ENCODE data around the gene ZNF766. TPM values are rescaled to one million over a fixed set of nuclear protein-coding genes. Genes with fewer than 3 reads are reported as not detected.

ZNF766 gene
- polyA plus RNA-seq, 1 donor (not counting 4 experiments of a cell fraction or from before 2014, with no cell fraction given): 10.6 TPM

DNA sequence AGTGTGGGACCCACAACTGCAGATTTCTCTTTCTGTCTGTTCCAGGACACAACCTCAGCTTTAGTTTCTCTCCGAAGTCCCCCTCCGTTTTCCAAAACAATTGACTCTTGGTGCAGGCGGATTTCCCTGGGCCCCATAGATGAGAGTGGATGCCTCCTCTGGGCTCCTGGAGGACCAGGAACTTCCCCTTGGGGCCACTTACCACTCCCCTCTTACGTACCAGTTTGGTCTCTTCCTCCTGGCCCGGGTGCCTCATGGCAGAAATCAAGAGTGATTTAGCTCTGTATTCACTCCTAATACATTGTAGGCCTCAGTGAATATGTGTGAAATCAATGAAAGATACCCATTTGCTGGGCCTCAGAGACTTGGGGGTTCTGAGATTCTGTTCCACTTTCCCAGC, 45.2 kb upstream of the ZNF766 start:
- dilution Hi-C loops (cut with MboI; ENCODE audit: extremely low pct_ligation_motif_present, low sequenced_read_pairs): no loop called here
- H3K79me2 ChIP-seq (ENCODE audit: control insufficient read depth, insufficient read depth, low read length): no peaks in the 10 kb centered on the region
- TF ChIP-seq EZH2 (IDR thresholded peaks at IDR 0.05; ENCODE audit: low read length): no peak
- no peak overlapping the region for H3K4me2 ChIP-seq (ENCODE audit: control insufficient read depth, extremely low read depth, insufficient read depth, low read depth, low read length)
- H3K27ac ChIP-seq (ENCODE audit: control insufficient read depth, insufficient read depth, low read length): no peak overlapping the region
- no peak overlapping the region for H2AFZ ChIP-seq (ENCODE audit: control insufficient read depth, low read length)
- no peaks in the 10 kb centered on the region for H3K9me3 ChIP-seq (ENCODE audit: control insufficient read depth, low read depth, low read length)
- FAIRE-seq (no peak), DNase-seq (ENCODE audit: low read depth, low spot score) (no peak)
- peaks cover 62 to 70% of the 10 kb centered on the region in 2 experiments for H3K36me3 ChIP-seq (ENCODE audit: control insufficient read depth in 2 of 2, extremely low read depth in 1 of 2, insufficient read depth in 2 of 2, low read length in 2 of 2)
- H3K9ac ChIP-seq (ENCODE audit: control insufficient read depth, extremely low read depth, insufficient read depth, low read length): no peak overlapping the region
- no peaks in the 10 kb centered on the region for H3K27me3 ChIP-seq (ENCODE audit: control insufficient read depth, extremely low read depth, insufficient read depth, low read length)
- peaks cover 3% of the 10 kb centered on the region for H3K9me1 ChIP-seq (ENCODE audit: control insufficient read depth, extremely low read depth, insufficient read depth, low read length)
- no peaks in the 10 kb centered on the region for H3K4me1 ChIP-seq (ENCODE audit: control insufficient read depth, extremely low read depth, insufficient read depth, low read length)
- no peaks in the 10 kb centered on the region for H4K20me1 ChIP-seq (ENCODE audit: control insufficient read depth, extremely low read depth, insufficient read depth, low read length)
- H3K4me3 ChIP-seq (ENCODE audit: control insufficient read depth in 2 of 3, extremely low read depth in 1 of 3, insufficient read depth in 2 of 3, low read depth in 1 of 3, low read length in 3 of 3): no peak overlapping the region

DNA sequence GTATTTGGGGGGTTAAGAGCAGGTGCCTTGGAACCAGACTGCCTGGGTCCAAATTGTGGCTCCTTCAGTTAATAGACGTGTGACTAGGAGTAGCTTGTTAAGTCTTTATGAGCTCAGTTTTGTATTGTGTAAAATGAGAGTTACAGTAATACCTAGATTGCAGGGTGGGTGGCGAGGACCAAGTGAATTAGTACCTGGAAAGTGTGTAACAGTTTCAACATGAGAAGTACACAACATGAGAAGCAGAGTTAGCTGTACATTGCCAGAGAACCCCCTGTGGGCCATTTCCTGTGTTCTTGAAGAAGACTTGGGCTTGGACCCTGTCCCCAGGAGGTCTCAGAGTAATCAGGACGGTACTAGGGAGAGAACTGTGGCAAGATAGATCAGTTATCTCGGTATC, 42.7 kb upstream of the ZNF766 start:
- Histone ChIP-seq H3K4me1 (ENCODE audit: control insufficient read depth, extremely low read depth, insufficient read depth, low read length) (peaks cover 14% of the 10 kb centered on the region), H4K20me1 (ENCODE audit: control insufficient read depth, extremely low read depth, insufficient read depth, low read length) (peaks cover 3% of the 10 kb centered on the region), H3K4me2 (ENCODE audit: control insufficient read depth, extremely low read depth, insufficient read depth, low read depth, low read length) (no peak overlapping the region), H3K9ac (ENCODE audit: control insufficient read depth, extremely low read depth, insufficient read depth, low read length) (no peak overlapping the region), H3K4me3 (ENCODE audit: control insufficient read depth in 2 of 3, extremely low read depth in 1 of 3, insufficient read depth in 2 of 3, low read depth in 1 of 3, low read length in 3 of 3) (no peak overlapping the region), H3K9me3 (ENCODE audit: control insufficient read depth, low read depth, low read length) (no peaks in the 10 kb centered on the region), H3K36me3 (ENCODE audit: control insufficient read depth in 2 of 2, extremely low read depth in 1 of 2, insufficient read depth in 2 of 2, low read length in 2 of 2) (peaks cover 42 to 54% of the 10 kb centered on the region in 2 experiments), H3K9me1 (ENCODE audit: control insufficient read depth, extremely low read depth, insufficient read depth, low read length) (no peaks in the 10 kb centered on the region), H2AFZ (ENCODE audit: control insufficient read depth, low read length) (no peak overlapping the region), H3K79me2 (ENCODE audit: control insufficient read depth, insufficient read depth, low read length) (no peaks in the 10 kb centered on the region), H3K27me3 (ENCODE audit: control insufficient read depth, extremely low read depth, insufficient read depth, low read length) (no peaks in the 10 kb centered on the region), H3K27ac (ENCODE audit: control insufficient read depth, insufficient read depth, low read length) (no peak overlapping the region)
- TF ChIP-seq EZH2 (IDR thresholded peaks at IDR 0.05; ENCODE audit: low read length): no peak
- TF ChIP-seq, protein P1, sequence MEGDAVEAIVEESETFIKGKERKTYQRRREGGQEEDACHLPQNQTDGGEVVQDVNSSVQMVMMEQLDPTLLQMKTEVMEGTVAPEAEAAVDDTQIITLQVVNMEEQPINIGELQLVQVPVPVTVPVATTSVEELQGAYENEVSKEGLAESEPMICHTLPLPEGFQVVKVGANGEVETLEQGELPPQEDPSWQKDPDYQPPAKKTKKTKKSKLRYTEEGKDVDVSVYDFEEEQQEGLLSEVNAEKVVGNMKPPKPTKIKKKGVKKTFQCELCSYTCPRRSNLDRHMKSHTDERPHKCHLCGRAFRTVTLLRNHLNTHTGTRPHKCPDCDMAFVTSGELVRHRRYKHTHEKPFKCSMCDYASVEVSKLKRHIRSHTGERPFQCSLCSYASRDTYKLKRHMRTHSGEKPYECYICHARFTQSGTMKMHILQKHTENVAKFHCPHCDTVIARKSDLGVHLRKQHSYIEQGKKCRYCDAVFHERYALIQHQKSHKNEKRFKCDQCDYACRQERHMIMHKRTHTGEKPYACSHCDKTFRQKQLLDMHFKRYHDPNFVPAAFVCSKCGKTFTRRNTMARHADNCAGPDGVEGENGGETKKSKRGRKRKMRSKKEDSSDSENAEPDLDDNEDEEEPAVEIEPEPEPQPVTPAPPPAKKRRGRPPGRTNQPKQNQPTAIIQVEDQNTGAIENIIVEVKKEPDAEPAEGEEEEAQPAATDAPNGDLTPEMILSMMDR (optimal IDR thresholded peaks at IDR 0.05 in 1 of 3, IDR thresholded peaks at IDR 0.05 in 1 of 3, conservative IDR thresholded peaks at IDR 0.05 in 1 of 3; ENCODE audit: extremely low read depth in 1 of 3, insufficient read depth in 2 of 3, low read length in 3 of 3): no peak
- FAIRE-seq (no peak), DNase-seq (ENCODE audit: low read depth, low spot score) (no peak)
- dilution Hi-C loops (cut with MboI; ENCODE audit: extremely low pct_ligation_motif_present, low sequenced_read_pairs): no loop called here

Data from keratinocyte (primary cell).